Measurements from ENCODE around the gene SMTNL2. TPM values are rescaled to one million over a fixed set of nuclear protein-coding genes. Genes with fewer than 3 reads are reported as not detected.

Gene SMTNL2
- total RNA-seq, 1 donor from 2014 or later = 33.4 TPM

DNA sequence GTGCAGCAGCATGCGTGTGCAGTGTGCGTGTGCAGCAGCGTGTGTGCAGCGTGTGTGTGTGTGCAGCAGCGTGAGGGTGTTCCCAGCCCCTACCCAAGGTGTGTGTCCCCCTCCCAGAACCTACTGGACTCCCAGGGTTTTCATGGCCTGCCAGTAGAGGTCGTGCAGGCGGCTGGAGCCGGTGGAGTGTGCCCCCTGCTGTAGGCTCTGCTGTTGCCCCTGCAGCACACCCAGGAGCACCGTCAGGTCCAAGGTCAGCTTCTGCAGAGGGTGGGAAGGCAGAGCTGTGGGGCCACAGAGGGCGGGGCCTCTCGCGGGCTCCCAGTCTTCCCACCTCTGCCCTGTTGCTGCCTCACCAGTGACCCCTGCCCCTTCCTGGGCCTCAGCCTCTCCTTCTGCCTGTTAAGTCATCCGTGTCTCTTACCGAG is 44.1 kb upstream of the SMTNL2 start:
- intact Hi-C loops (cut with micrococcal nuclease) = no loop called here
- peak overlapping the region; percentile 21 for H3K4me3 ChIP-seq
- DNase-seq = no peak
- TF ChIP-seq, protein P1, sequence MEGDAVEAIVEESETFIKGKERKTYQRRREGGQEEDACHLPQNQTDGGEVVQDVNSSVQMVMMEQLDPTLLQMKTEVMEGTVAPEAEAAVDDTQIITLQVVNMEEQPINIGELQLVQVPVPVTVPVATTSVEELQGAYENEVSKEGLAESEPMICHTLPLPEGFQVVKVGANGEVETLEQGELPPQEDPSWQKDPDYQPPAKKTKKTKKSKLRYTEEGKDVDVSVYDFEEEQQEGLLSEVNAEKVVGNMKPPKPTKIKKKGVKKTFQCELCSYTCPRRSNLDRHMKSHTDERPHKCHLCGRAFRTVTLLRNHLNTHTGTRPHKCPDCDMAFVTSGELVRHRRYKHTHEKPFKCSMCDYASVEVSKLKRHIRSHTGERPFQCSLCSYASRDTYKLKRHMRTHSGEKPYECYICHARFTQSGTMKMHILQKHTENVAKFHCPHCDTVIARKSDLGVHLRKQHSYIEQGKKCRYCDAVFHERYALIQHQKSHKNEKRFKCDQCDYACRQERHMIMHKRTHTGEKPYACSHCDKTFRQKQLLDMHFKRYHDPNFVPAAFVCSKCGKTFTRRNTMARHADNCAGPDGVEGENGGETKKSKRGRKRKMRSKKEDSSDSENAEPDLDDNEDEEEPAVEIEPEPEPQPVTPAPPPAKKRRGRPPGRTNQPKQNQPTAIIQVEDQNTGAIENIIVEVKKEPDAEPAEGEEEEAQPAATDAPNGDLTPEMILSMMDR (IDR thresholded peaks at IDR 0.05; ENCODE audit: borderline replicate concordance) = peak; percentile 36
- no peaks in the 10 kb centered on the region for H3K27me3 ChIP-seq (ENCODE audit: low read depth)
- H3K27ac ChIP-seq (replicated peaks) = peak overlapping the region; percentile 80
- no peaks in the 10 kb centered on the region for H3K9me3 ChIP-seq (replicated peaks)
- peaks cover 58% of the 10 kb centered on the region for H3K36me3 ChIP-seq
- peaks cover 70% of the 10 kb centered on the region for H3K4me1 ChIP-seq

DNA sequence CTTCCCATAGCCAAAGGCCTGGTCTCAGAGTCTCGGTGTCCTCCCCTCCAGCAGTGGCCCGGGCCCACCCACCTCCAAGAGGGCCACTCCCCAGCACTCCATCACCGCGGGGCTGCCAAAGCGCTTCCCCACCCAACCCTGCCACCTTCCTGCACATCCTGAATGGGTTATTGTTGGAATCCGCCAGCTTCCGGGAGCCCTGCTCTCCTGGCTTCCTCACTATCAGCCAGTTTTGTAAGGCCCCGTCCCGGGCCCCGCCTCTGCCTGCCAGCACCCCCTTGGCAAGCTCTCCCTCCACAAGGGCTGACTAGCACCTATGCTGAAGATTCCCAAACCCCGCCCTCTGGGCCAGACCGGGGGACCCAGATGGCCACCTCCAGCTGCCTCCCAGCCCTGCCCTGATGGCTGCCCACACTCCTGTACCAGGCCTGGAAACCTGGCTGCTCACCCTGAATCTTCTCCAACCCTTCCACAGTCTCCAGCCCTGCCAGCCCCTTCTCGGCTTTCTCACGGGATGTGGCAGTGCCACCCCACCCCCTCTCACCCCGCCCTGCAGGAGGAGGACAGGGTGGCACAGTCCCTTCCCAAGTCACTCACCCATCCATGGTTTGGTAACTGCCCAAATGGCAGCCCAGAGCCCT is 43.5 kb upstream of the SMTNL2 start:
- intact Hi-C loops (cut with micrococcal nuclease) = no loop called here
- Histone ChIP-seq H3K4me3 (peak overlapping the region; percentile 21), H3K9me3 (replicated peaks) (no peaks in the 10 kb centered on the region), H3K27me3 (ENCODE audit: low read depth) (no peaks in the 10 kb centered on the region), H3K36me3 (peaks cover 63% of the 10 kb centered on the region), H3K4me1 (peaks cover 64% of the 10 kb centered on the region), H3K27ac (replicated peaks) (peak overlapping the region; percentile 80)
- DNase-seq = no peak
- TF ChIP-seq, protein P1 (IDR thresholded peaks at IDR 0.05; ENCODE audit: borderline replicate concordance) = no peak

DNA sequence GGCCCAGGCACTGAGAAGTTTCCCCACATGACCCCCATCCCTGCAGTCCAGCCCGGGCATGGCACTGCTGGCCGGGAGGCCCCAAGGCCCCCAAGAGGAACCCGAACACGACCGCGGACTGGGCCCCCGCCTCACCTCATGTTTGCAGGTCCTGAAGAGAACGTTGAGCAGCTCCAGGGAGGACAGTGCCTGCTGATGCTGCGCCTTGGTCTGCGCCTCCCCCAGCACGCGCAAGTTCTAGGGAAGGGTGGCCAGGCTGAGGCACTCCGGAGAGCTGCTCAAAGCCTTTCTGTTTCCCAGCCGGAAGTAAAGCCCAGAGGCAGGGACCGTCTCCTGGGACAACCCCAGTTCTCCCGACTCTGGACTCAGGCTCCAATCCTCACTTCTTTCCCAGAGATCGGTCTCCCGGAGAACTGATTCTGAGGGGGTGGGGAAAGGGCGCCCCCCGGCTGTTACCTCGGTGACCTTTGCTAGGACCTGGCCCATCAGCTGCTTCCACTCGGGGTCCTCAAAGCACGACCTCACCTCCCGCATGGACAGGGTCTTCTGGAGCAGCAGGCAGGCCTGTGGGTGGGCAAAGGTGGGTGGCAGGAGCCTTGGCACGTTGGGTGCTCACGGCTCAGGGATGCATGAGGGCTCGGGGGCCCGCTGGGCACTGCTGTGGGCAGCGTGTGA is 42.9 kb upstream of the SMTNL2 start:
- peak overlapping the region; percentile 21 for H3K4me3 ChIP-seq
- TF ChIP-seq, protein P1 (IDR thresholded peaks at IDR 0.05; ENCODE audit: borderline replicate concordance) = no peak
- intact Hi-C loops (cut with micrococcal nuclease) = no loop called here
- peak overlapping the region; percentile 80 for H3K27ac ChIP-seq (replicated peaks)
- no peak for DNase-seq
- no peaks in the 10 kb centered on the region for H3K9me3 ChIP-seq (replicated peaks)
- H3K27me3 ChIP-seq (ENCODE audit: low read depth) = no peaks in the 10 kb centered on the region
- H3K4me1 ChIP-seq = peaks cover 58% of the 10 kb centered on the region
- peaks cover 70% of the 10 kb centered on the region for H3K36me3 ChIP-seq

DNA sequence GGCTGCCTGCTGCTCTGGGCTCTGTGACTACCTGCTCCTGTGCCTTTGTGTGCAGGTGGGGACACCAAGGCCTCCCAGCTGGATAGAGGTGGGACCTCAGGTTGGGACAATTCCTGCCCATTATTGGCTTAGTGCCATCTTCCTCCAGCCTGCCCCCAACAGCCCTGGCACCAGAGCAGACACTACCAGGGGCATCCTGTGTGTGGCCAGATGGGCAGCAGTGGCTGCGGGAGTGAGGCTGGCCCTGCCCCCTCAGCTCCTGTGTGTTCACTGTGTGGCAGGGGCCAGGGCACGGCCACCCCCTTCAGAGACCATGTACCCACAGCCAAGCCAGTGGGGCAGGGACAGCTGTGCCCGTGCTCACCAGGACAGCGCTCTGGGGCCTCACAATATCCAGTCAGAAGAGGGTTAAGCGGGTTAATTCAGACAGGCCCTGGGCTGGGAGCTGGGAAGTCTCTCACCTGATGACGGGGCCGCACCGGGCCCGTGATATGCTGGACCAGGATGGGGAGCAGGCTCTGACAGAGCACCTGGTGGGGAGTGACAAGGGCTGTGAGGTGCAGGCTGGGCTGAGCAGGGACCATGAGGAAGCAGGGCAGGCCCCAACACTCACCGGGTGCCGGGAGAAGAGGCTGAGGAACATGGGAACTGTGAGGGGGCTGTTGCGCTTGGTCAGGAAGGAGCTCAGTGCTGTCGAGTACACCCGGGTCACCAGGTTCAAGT is 42.2 kb upstream of the SMTNL2 start:
- H3K4me3 ChIP-seq = no peak overlapping the region
- intact Hi-C loops (cut with micrococcal nuclease) = no loop called here
- DNase-seq = no peak
- peak overlapping the region; percentile 80 for H3K27ac ChIP-seq (replicated peaks)
- H3K9me3 ChIP-seq (replicated peaks) = no peaks in the 10 kb centered on the region
- TF ChIP-seq, protein P1 (IDR thresholded peaks at IDR 0.05; ENCODE audit: borderline replicate concordance) = no peak
- no peaks in the 10 kb centered on the region for H3K27me3 ChIP-seq (ENCODE audit: low read depth)
- H3K36me3 ChIP-seq = peaks cover 77% of the 10 kb centered on the region
- peaks cover 51% of the 10 kb centered on the region for H3K4me1 ChIP-seq

DNA sequence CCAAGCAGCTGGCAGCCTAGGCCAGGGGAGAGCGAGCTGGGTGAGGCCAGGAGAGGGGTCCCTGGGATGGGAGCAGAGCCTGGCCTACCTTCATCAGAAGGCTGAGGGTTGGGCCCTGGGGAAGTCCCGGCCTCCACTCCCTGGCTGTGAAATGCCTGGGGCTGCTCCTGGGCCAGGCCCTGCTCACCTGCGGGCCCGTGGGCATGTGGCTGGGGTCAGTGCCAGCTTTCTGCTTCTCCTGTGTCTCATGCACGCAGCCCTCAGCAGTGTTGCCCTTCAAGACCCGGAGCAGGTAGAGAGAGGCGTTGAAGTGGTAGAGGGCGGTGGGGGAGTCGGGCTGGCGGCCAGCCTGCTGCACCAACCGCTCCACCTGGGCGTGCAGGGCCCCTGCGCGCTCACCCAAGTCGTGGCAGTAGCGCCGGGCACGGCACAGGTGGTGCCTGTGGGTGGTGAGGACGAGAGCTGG is 41.6 kb upstream of the SMTNL2 start:
- DNase-seq = no peak
- no peaks in the 10 kb centered on the region for H3K27me3 ChIP-seq (ENCODE audit: low read depth)
- TF ChIP-seq, protein P1 (IDR thresholded peaks at IDR 0.05; ENCODE audit: borderline replicate concordance) = no peak
- no peaks in the 10 kb centered on the region for H3K9me3 ChIP-seq (replicated peaks)
- intact Hi-C loops (cut with micrococcal nuclease) = no loop called here
- H3K27ac ChIP-seq (replicated peaks) = no peak overlapping the region
- peaks cover 81% of the 10 kb centered on the region for H3K36me3 ChIP-seq
- peaks cover 45% of the 10 kb centered on the region for H3K4me1 ChIP-seq
- no peak overlapping the region for H3K4me3 ChIP-seq
